Fibroblast of lung (primary cell): Measurements from ENCODE around the gene NDOR1.
A peak's percentile ranks its signal among the peaks of the same experiment; 100 is the strongest.

Source experiments
- EZH2 ChIP-seq: IDR thresholded peaks from 2 replicates; pipeline ENCODE4 v1.5.1; 2012; ENCODE audit warnings: low read length, control low read depth, mild to moderate bottlenecking; ENCODE audit errors: missing control alignments
- TF ChIP-seq, protein P1 (sequence below), 2 donors: IDR thresholded peaks in 1 of 2; conservative IDR thresholded peaks in 1 of 2; 1 replicate in 1 of 2; 2 replicates in 1 of 2; pipeline ENCODE4 v1.5.1; 2011 to 2012; ENCODE audit warnings: low read length in 2 of 2, control low read depth in 1 of 2, inconsistent platforms in 1 of 2, low read depth in 1 of 2, mild to moderate bottlenecking in 1 of 2

DNA sequence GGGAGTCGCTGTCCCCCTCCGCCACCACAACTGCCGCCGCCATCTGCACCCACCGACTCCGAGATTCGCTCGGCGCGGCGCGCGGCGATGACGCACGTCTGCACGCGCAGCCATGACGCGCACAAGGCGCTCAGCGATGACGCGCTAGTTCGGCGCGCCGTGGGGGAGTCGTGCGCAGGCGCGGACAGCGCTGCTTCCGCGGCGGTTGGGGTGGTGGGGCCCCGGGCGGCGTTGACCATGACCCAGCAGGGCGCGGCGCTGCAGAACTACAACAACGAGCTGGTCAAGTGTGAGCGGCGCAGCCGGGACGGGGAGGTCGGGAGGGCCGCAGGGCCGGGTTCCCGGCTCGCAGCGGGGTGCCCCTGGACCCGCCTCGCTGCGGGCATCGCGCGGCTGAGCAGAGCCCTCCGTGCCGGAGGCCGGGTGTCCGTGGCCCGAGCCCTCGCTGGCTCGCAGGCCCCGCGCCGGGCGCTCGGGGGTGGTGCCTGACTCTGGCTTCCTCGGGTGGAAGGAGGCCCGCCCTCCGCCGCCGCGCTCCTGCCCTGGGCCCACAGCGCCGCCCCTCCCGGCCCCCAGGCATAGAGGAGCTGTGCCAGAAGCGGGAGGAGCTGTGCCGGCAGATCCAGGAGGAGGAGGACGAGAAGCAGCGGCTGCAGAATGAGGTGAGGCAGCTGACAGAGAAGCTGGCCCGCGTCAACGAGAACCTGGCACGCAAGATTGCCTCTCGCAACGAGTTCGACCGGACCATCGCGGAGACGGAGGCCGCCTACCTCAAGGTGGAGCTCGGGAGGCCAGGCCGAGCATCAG is 16.8 kb upstream of the NDOR1 start, which contains the start of the genes ANAPC2 and SSNA1:
- TF ChIP-seq, protein P1, sequence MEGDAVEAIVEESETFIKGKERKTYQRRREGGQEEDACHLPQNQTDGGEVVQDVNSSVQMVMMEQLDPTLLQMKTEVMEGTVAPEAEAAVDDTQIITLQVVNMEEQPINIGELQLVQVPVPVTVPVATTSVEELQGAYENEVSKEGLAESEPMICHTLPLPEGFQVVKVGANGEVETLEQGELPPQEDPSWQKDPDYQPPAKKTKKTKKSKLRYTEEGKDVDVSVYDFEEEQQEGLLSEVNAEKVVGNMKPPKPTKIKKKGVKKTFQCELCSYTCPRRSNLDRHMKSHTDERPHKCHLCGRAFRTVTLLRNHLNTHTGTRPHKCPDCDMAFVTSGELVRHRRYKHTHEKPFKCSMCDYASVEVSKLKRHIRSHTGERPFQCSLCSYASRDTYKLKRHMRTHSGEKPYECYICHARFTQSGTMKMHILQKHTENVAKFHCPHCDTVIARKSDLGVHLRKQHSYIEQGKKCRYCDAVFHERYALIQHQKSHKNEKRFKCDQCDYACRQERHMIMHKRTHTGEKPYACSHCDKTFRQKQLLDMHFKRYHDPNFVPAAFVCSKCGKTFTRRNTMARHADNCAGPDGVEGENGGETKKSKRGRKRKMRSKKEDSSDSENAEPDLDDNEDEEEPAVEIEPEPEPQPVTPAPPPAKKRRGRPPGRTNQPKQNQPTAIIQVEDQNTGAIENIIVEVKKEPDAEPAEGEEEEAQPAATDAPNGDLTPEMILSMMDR (conservative IDR thresholded peaks at IDR 0.05 in 1 of 2, IDR thresholded peaks at IDR 0.05 in 1 of 2; ENCODE audit: low read depth in 1 of 2, low read length in 2 of 2), result peak; percentile 49 to 50
- TF ChIP-seq EZH2, result no peak
